ENCODE data around the gene RNF133.

DNA sequence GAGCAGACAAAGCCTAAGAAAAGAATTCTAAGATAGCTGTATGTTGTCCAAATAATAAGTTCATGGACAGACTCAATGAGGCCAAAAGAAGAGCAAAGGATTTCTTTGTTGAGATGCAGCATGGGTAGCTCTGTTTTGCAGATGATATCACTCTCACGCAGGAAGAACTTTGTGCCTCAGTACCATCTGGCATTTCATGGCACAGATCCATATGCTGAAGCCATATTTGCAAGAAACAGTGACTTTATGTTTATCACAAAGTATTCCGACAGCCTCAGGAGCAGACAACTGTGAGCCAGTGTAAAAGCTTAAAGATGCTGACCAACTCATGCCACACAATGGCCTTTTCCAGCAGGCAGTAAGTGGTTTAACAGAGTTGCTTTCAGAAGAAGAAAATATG is 49.3 kb upstream of the RNF133 start:
- TF ChIP-seq CTCF (IDR thresholded peaks at IDR 0.05; ENCODE audit: borderline replicate concordance, extremely low read depth, low read length, poor library complexity, severe bottlenecking) (no peak), EZH2 (IDR thresholded peaks at IDR 0.05; ENCODE audit: borderline replicate concordance, low read depth, low read length, severe bottlenecking) (no peak)

All from DND-41 (cell line).